BLaER1 (cell line): ENCODE data around the gene TMUB2.

Experiments
- H3K27ac ChIP-seq: shearing (Covaris generic); formaldehyde crosslinking; 2 replicates; pipeline ENCODE4 v1.8.1; 2022
- H3K27me3 ChIP-seq: shearing (Covaris generic); formaldehyde crosslinking; 2 replicates; pipeline ENCODE4 v1.8.1; 2022
- H3K36me3 ChIP-seq: shearing (Covaris generic); formaldehyde crosslinking; 2 replicates; pipeline ENCODE4 v1.8.1; 2022
- H3K4me1 ChIP-seq: shearing (Covaris generic); formaldehyde crosslinking; 2 replicates; pipeline ENCODE4 v1.8.1; 2022
- H3K4me2 ChIP-seq: shearing (Covaris generic); formaldehyde crosslinking; 2 replicates; pipeline ENCODE4 v1.8.1; 2022
- H3K4me3 ChIP-seq: shearing (Covaris generic); formaldehyde crosslinking; 2 replicates; pipeline ENCODE4 v1.8.1; 2022
- H3K9ac ChIP-seq: shearing (Covaris generic); formaldehyde crosslinking; 2 replicates; pipeline ENCODE4 v1.8.1; 2022
- H3K9me3 ChIP-seq: shearing (Covaris generic); formaldehyde crosslinking; 2 replicates; pipeline ENCODE4 v1.8.1; 2022
- H4K20me1 ChIP-seq: shearing (Covaris generic); formaldehyde crosslinking; 2 replicates; pipeline ENCODE4 v1.8.1; 2022
- Cebpa-rat ChIP-seq: shearing (Covaris generic); IDR thresholded peaks from 2 replicates; pipeline ENCODE4 v1.8.1; 2022

The TMUB2 gene

DNA sequence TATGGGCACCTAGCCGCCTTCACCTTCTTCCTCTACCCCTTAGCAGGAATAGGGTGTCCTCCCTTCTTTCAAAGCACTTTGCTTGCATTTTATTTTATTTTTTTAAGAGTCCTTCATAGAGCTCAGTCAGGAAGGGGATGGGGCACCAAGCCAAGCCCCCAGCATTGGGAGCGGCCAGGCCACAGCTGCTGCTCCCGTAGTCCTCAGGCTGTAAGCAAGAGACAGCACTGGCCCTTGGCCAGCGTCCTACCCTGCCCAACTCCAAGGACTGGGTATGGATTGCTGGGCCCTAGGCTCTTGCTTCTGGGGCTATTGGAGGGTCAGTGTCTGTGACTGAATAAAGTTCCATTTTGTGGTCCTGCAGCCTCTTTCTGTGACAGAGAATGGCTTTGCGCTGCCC, 4.6 kb downstream of the TMUB2 start:
- Histone ChIP-seq H3K27me3 (no peaks in the 10 kb centered on the region), H3K4me3 (no peak overlapping the region), H3K9me3 (no peaks in the 10 kb centered on the region), H3K27ac (no peak overlapping the region), H3K4me1 (peaks cover 15% of the 10 kb centered on the region), H3K36me3 (peaks cover 82% of the 10 kb centered on the region), H3K9ac (no peak overlapping the region), H3K4me2 (no peak overlapping the region), H4K20me1 (peaks cover 22% of the 10 kb centered on the region; the same call in 1 of the 2 replicates)
- TF ChIP-seq Cebpa-rat = no peak

DNA sequence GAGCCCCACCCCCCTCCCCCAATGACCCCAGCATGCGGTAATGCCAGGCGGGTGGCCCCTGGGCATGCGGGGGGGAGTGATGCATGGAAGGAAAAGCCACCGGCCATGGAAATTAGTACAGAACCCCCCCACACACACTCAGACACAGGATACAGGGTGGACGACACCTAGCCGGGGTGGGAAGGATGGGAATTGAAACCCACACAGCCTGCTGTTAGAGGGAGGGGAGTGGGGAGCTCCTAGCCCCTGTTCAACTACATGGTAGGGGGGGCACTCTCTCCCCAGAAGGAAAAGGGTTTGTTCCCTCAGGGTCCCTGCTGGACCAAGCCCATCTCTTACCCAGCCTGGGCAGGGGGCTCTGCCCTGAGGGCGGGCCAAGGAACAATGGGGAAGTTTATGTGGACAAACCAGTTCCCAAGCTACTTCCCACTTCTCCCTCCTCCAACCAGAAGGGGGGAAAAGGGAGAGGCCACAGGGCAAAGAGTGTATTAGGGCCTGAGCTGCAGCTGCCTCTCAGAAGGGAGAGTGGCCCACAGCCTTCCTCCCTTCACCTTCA, 5.2 kb downstream of the TMUB2 start:
- peaks cover 26% of the 10 kb centered on the region; the same call in 1 of the 2 replicates for H4K20me1 ChIP-seq
- no peak overlapping the region for H3K4me3 ChIP-seq
- no peaks in the 10 kb centered on the region for H3K27me3 ChIP-seq
- no peaks in the 10 kb centered on the region for H3K9me3 ChIP-seq
- H3K36me3 ChIP-seq = peaks cover 89% of the 10 kb centered on the region
- H3K4me2 ChIP-seq = no peak overlapping the region
- TF ChIP-seq Cebpa-rat = no peak
- H3K27ac ChIP-seq = no peak overlapping the region
- H3K9ac ChIP-seq = no peak overlapping the region
- H3K4me1 ChIP-seq = peaks cover 20% of the 10 kb centered on the region

DNA sequence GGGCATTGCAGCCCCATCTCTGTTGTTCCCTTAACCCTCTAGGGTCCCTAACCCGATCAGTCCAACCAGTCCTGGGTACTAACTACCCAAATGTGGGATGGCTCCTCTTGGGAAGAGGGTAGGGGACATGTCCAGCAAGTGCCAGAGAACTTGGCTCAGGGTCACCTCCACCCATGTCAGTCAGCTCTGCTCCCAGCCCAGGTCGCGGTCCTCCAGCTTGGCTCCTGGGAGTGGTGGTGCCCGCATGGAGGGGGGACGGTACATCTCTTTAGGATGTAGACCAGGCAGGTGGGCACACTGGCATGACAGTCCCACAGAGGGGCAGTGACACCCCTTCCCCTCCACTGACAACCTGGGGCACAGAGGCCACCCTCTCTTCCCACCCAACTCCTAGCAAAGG, 6.0 kb downstream of the TMUB2 start:
- Histone ChIP-seq H3K27ac (0 out of 2 replicates have a peak overlapping the region, but pooled peaks have one; percentile 44), H3K36me3 (peaks cover 96% of the 10 kb centered on the region), H3K4me2 (no peak overlapping the region), H3K4me1 (peaks cover 23% of the 10 kb centered on the region), H4K20me1 (peaks cover 33% of the 10 kb centered on the region), H3K9ac (0 out of 2 replicates have a peak overlapping the region, but pooled peaks have one; percentile 24), H3K27me3 (no peaks in the 10 kb centered on the region), H3K4me3 (no peak overlapping the region), H3K9me3 (no peaks in the 10 kb centered on the region)
- no peak for TF ChIP-seq Cebpa-rat

DNA sequence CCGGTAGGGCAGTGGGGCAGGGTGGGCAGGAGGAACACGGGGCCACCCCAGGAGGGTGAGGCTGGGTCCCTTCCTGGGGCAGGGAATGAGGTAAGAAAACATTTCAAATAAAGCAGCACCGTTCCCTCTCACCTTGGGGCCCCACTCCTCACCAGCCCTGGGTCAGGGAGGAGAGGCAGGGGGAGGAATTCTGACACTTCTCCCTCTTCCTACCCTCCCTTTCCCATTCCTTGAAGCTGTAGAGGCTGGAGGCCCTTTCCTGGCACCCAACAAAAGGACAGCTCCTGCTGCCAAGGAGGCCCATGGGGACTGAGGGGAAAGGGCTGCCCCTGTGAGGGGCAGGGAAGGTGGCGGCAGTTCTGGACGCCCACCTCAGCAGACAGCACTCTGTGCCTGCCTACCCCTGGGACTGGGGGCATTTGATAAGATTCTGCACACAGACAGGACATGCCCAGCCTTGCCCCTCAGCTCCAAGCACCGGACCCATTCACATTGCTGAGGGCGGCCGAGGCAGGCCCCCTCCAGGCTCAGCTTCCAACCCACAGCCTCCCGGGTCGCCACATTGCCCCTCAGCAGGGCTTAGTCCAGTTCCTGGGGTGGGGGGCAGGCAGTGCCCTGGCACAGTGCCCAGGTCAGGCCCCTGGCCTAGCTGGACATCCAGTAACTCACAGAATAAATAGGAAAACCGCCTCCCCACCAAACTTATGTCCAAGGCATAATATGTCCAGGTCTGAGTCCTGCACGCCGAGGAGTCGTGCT, 6.7 kb downstream of the TMUB2 start:
- H3K4me2 ChIP-seq = no peak overlapping the region
- peak overlapping the region; percentile 44 for H3K27ac ChIP-seq
- peaks cover 92% of the 10 kb centered on the region for H3K36me3 ChIP-seq
- no peaks in the 10 kb centered on the region for H3K27me3 ChIP-seq
- H3K9me3 ChIP-seq = no peaks in the 10 kb centered on the region
- no peak overlapping the region for H3K4me3 ChIP-seq
- H4K20me1 ChIP-seq = peaks cover 34% of the 10 kb centered on the region
- H3K4me1 ChIP-seq = peaks cover 22% of the 10 kb centered on the region
- TF ChIP-seq Cebpa-rat = no peak
- 0 out of 2 replicates have a peak overlapping the region, but pooled peaks have one; percentile 24 for H3K9ac ChIP-seq

DNA sequence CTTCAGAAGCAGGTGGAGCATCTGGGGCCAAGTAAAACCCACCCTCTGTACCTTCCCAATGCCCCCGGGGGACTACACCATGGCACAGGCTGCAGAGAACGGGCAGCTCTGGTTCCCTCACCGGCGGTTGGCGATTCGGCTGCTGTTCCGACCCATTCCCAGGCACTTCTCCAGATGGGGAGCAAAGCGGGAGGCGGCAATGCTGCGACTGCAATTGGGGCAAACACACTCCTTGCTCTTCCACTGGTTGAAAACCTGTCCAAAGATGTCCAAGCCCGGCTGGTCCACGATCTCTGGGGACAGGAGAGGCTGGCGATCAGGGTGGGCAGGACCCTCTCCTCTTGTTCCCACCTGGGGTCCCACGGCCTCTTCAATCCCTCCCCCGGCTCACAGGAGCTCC, 10.3 kb downstream of the TMUB2 start:
- H3K36me3 ChIP-seq = peaks cover 56% of the 10 kb centered on the region
- TF ChIP-seq Cebpa-rat = no peak
- peak overlapping the region; percentile 96; the same call in 1 of the 2 replicates for H3K4me3 ChIP-seq
- H3K9ac ChIP-seq = peak overlapping the region; percentile 97; the same call in 1 of the 2 replicates
- H4K20me1 ChIP-seq = peaks cover 37% of the 10 kb centered on the region
- peak overlapping the region; percentile 96 for H3K27ac ChIP-seq
- no peaks in the 10 kb centered on the region for H3K9me3 ChIP-seq
- H3K27me3 ChIP-seq = no peaks in the 10 kb centered on the region
- H3K4me1 ChIP-seq = peaks cover 33% of the 10 kb centered on the region
- peak overlapping the region; percentile 94 for H3K4me2 ChIP-seq

DNA sequence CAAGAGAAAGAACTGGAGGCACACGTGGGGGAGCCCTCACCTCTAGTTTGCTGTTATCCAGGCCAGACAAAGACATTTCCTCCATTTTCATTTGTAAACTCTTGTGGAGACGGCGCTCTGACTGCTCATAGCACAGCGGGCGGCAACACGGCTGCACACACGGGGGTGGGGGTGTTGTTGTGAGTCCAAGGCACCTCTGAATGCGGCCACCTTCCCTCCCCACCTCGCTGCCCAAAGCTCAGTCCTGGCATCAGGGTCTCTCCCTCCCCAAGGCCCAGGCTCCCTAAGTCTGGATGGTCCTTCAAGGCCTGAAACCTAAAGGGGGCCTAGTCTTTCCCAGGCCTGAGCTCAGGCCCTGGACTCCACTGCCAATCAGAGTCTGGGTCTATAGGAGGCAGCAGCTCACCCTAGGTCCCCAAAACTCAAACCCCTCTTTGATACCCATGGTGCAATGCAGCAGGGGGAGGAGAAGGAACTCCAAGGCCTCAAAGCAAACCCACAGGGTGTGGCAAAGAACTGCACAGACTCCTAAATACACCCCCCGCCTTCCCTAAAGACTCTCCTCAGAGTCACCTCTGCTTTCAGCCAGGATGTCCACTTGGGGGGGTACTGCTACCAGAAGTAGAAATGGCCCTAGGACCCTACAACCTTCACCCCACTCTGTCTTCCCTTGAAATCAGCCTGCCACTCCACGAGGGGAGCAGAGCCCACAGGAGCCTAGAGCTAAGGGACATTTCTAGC, 11.4 kb downstream of the TMUB2 start:
- peak overlapping the region; percentile 94 for H3K4me2 ChIP-seq
- peaks cover 43% of the 10 kb centered on the region for H3K4me1 ChIP-seq
- peaks cover 37% of the 10 kb centered on the region for H4K20me1 ChIP-seq
- peak overlapping the region; percentile 96 for H3K27ac ChIP-seq
- H3K9ac ChIP-seq = peak overlapping the region; percentile 97
- H3K36me3 ChIP-seq = peaks cover 45% of the 10 kb centered on the region
- peak overlapping the region; percentile 96 for H3K4me3 ChIP-seq
- no peaks in the 10 kb centered on the region for H3K27me3 ChIP-seq
- H3K9me3 ChIP-seq = no peaks in the 10 kb centered on the region
- TF ChIP-seq Cebpa-rat = no peak

DNA sequence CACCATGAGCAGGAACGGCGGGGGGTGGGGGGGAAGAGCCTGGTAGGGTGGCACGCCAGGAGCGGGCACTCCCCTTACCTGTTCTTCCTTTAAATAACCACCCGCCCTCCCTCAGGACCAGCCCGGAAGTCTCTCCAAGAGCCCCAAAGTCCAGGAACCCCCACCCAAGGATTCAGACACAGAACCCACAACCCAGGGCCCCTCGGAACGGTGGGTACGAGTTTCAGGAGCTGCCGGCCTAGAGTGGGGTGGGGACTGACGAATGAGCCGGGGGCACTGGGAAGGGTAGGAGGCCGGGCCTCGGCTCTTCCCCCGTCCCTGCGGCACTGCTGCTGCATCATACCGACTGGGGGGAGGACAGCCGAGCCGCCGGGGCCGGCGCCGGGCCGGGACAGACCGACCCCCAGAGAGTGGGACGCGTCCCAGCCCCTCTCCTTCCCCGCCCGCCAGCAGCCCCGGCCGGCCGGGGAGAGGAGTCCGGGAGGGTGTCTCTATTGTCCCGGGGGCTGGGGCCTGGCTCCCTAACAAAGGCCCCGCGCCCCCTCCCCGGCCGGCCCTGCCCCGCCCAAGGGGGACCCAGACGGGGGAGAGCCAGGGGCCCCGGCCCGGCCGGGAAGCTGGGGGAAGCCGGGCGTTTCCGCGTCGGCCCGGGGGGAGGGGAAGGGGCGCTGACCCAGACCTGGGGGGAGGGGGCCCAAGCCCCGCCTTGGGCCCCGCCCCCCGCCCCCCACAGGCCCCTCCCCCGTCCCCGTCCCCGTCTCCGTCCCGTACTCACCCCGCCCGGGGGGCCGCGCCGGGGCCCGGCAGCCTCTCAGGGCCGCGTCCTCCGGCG, 12.2 kb downstream of the TMUB2 start:
- peak overlapping the region; percentile 96 for H3K4me3 ChIP-seq
- H3K9ac ChIP-seq = peak overlapping the region; percentile 97
- peak overlapping the region; percentile 96 for H3K27ac ChIP-seq
- no peaks in the 10 kb centered on the region for H3K27me3 ChIP-seq
- no peak for TF ChIP-seq Cebpa-rat
- H3K9me3 ChIP-seq = no peaks in the 10 kb centered on the region
- peaks cover 30% of the 10 kb centered on the region for H4K20me1 ChIP-seq
- H3K36me3 ChIP-seq = peaks cover 37% of the 10 kb centered on the region
- H3K4me1 ChIP-seq = peaks cover 51% of the 10 kb centered on the region
- H3K4me2 ChIP-seq = peak overlapping the region; percentile 94

DNA sequence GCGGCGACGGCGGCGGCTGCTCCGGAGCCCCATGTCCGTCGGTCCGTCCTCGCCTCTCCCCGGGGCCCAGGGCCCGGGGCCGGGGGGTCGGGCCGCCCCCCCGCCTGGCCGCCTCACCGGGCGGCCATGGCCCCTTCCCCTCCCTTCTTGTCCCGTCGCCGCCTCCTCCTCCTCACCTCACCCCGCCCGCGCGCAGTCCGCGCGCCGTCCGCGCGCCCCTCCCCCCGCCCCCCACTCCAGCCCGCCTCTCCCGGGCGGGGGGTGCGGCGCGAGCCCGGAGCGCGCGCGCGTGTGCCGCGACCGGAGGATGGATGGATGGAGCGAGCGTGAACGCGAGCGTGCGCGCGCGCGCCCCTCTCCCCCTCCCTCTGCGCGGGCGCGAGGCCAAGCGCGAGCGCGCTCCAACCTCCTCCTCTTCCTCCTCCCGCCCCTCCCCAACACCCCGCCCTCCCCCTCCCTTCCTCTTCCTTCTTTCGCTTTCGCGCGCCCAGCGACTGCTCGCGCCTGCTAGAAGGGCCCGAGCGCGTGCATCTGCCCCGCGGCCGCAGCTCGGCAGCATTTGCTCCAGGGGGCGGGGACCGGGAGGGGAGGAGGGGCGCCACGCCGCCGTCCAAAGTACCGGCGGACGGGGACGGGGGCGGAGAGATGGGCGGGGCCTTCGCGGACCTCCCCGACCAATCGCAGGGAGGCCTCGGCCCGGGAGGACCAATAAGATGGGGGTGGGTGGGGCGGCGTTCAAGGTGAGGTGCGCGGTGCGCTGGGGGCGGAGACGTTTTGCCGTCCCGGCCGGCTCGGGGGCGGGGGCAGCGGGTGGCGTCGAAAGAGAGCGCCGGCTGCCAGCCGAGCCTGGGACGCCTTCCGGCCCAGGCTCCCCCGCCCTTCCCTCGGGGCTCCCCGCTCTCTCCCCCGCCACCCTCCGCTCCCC, 13.0 kb downstream of the TMUB2 start, which contains the start of gene ATXN7L3:
ATXN7L3 (minus strand) TSS at position 332 of the 925 bp plus-strand sequence. CDS start 1,814 bp downstream, outside the sequence.
- peaks cover 26% of the 10 kb centered on the region for H4K20me1 ChIP-seq
- peak within 1 kb of the TSS; percentile 96 for H3K27ac ChIP-seq
- peaks cover 28% of the 10 kb centered on the region for H3K36me3 ChIP-seq
- peak within 1 kb of the TSS; percentile 96 for H3K4me3 ChIP-seq
- TF ChIP-seq Cebpa-rat = no peak
- H3K9ac ChIP-seq = peak within 1 kb of the TSS; percentile 97
- H3K9me3 ChIP-seq = no peaks in the 10 kb centered on the region
- H3K4me1 ChIP-seq = peaks cover 54% of the 10 kb centered on the region
- H3K4me2 ChIP-seq = peak within 1 kb of the TSS; percentile 94
- no peaks in the 10 kb centered on the region for H3K27me3 ChIP-seq
